ENCODE measurements around the gene GALNT15.

- TF ChIP-seq POLR2A (IDR thresholded peaks at IDR 0.05) (no peak), CTCF (IDR thresholded peaks at IDR 0.05) (no peak), POLR2AphosphoS5 (IDR thresholded peaks at IDR 0.05) (no peak), EP300 (IDR thresholded peaks at IDR 0.05; ENCODE audit: low read depth) (no peak)
Measured at GRCh38 chr3:16266714-16267113, 92.2 kb downstream of the GALNT15 start.
